Colonic mucosa (tissue), 4 donors: ENCODE results near the gene C8B. TPM values are rescaled to one million over a fixed set of nuclear protein-coding genes. Genes with fewer than 3 reads are reported as not detected.

Source experiments
- DNase-seq: peaks from one replicate; pipeline ENCODE4 v3.0.0-alpha.2; 2020
- H3K27ac ChIP-seq: fragments of 200-600 bp; one replicate; pipeline ENCODE4 v1.8.0; 2021
- H3K27me3 ChIP-seq: fragments of 200-600 bp; one replicate; pipeline ENCODE4 v1.8.0; 2021
- H3K36me3 ChIP-seq: fragments of 200-600 bp; one replicate; pipeline ENCODE4 v1.8.0; 2021
- H3K4me1 ChIP-seq: fragments of 200-600 bp; one replicate; pipeline ENCODE4 v1.8.0; 2021; ENCODE audit warnings: mild to moderate bottlenecking
- H3K4me3 ChIP-seq: fragments of 200-600 bp; one replicate; pipeline ENCODE4 v1.8.0; 2021
- H3K9ac ChIP-seq, 2 donors: one replicate each; pipeline ENCODE4 v1.7.0; 2013; ENCODE audit warnings: control low read depth in 2 of 2, low read depth in 2 of 2, low read length in 2 of 2
- H3K9me3 ChIP-seq: fragments of 200-600 bp; one replicate; pipeline ENCODE4 v1.8.0; 2021
- CTCF ChIP-seq: fragments of 200-600 bp; IDR thresholded peaks from one replicate; pipeline ENCODE4 v1.8.0; 2022; ENCODE audit warnings: antibody characterized with exemption, mild to moderate bottlenecking
- intact Hi-C: fragments of 100-400 bp; cut with DNase I; formaldehyde crosslinking; loops from one replicate; pipeline ENCODE4 v1.14.1; 2022
- total RNA-seq, 2 donors: library from RNA; stranded (reverse); fragmentation: NEBNext Ultra II Directional in 1 of 2; extraction: Animal tissue kit (Norgen Biotek cat#: 25700) in 1 of 2; gene quantifications; one replicate each; pipeline ENCODE4 v1.2.1, GENCODE V29; 2021
- donor health status: healthy.
- donor health status: DM: no; HTN: no; CAD: no.
- donor health status: DM: no; HTN: no; CAD: no.

Gene C8B
- total RNA-seq, 2 donors from 2014 or later = not detected

- no peaks in the 10 kb centered on the region for H3K9me3 ChIP-seq
- intact Hi-C loops = no loop called here
- DNase-seq = no peak
- no peak for TF ChIP-seq CTCF
- H3K4me3 ChIP-seq = no peak overlapping the region
- H3K9ac ChIP-seq = no peak overlapping the region
- H3K27me3 ChIP-seq = no peaks in the 10 kb centered on the region
- no peaks in the 10 kb centered on the region for H3K36me3 ChIP-seq
- no peaks in the 10 kb centered on the region for H3K4me1 ChIP-seq
- no peak overlapping the region for H3K27ac ChIP-seq
These were observed 32.2 kb downstream of the C8B start for GRCh38 chr1:56933606-56934005.

- H3K9me3 ChIP-seq = no peaks in the 10 kb centered on the region
- DNase-seq = no peak
- H3K36me3 ChIP-seq = no peaks in the 10 kb centered on the region
- H3K27ac ChIP-seq = no peak overlapping the region
- H3K27me3 ChIP-seq = no peaks in the 10 kb centered on the region
- intact Hi-C loops = no loop called here
- no peak for TF ChIP-seq CTCF
- no peak overlapping the region for H3K9ac ChIP-seq
- H3K4me3 ChIP-seq = no peak overlapping the region
- no peaks in the 10 kb centered on the region for H3K4me1 ChIP-seq
These were observed 32.7 kb downstream of the C8B start for GRCh38 chr1:56933161-56933560.

GRCh38 chr1:56931686-56932085, 34.1 kb downstream of the C8B start:
- no peaks in the 10 kb centered on the region for H3K4me1 ChIP-seq
- no peak overlapping the region for H3K4me3 ChIP-seq
- TF ChIP-seq CTCF = no peak
- no peaks in the 10 kb centered on the region for H3K9me3 ChIP-seq
- H3K9ac ChIP-seq = no peak overlapping the region
- DNase-seq = no peak
- no peaks in the 10 kb centered on the region for H3K36me3 ChIP-seq
- H3K27me3 ChIP-seq = no peaks in the 10 kb centered on the region
- intact Hi-C loops = no loop called here
- H3K27ac ChIP-seq = no peak overlapping the region

- no peak for TF ChIP-seq CTCF
These were observed 34.6 kb downstream of the C8B start for GRCh38 chr1:56931211-56931610.

GRCh38 chr1:56929492-56929891, 36.3 kb downstream of the C8B start:
- no peak for DNase-seq
- no peak overlapping the region for H3K27ac ChIP-seq
- H3K9ac ChIP-seq = no peak overlapping the region
- TF ChIP-seq CTCF = no peak
- no peaks in the 10 kb centered on the region for H3K4me1 ChIP-seq
- H3K4me3 ChIP-seq = no peak overlapping the region
- no peaks in the 10 kb centered on the region for H3K9me3 ChIP-seq
- no peaks in the 10 kb centered on the region for H3K36me3 ChIP-seq
- intact Hi-C loops = no loop called here
- H3K27me3 ChIP-seq = no peaks in the 10 kb centered on the region

More at GRCh38 chr1:56931211-56931610, 34.6 kb downstream of the C8B start:
- H3K4me1 ChIP-seq = no peaks in the 10 kb centered on the region
- no peak for DNase-seq
- H3K27ac ChIP-seq = no peak overlapping the region
- H3K9me3 ChIP-seq = no peaks in the 10 kb centered on the region
- no peak overlapping the region for H3K4me3 ChIP-seq
- no peak overlapping the region for H3K9ac ChIP-seq
- intact Hi-C loops = no loop called here
- no peaks in the 10 kb centered on the region for H3K27me3 ChIP-seq
- H3K36me3 ChIP-seq = no peaks in the 10 kb centered on the region

GRCh38 chr1:56927986-56928385, 37.8 kb downstream of the C8B start:
- intact Hi-C loops = no loop called here
- Histone ChIP-seq H3K27ac (no peak overlapping the region), H3K4me3 (no peak overlapping the region), H3K9me3 (no peaks in the 10 kb centered on the region), H3K27me3 (no peaks in the 10 kb centered on the region), H3K36me3 (no peaks in the 10 kb centered on the region), H3K4me1 (no peaks in the 10 kb centered on the region), H3K9ac (no peak overlapping the region)
- TF ChIP-seq CTCF = no peak
- no peak for DNase-seq
